G401.6 (cell line): ENCODE measurements around the gene CHST14.

Source experiments
- FAIRE-seq: peaks from 2 replicates; lab custom pipeline; 2012; peaks lifted over from hg19 to GRCh38; lab: Jason Lieb, UNC

Gene CHST14

DNA sequence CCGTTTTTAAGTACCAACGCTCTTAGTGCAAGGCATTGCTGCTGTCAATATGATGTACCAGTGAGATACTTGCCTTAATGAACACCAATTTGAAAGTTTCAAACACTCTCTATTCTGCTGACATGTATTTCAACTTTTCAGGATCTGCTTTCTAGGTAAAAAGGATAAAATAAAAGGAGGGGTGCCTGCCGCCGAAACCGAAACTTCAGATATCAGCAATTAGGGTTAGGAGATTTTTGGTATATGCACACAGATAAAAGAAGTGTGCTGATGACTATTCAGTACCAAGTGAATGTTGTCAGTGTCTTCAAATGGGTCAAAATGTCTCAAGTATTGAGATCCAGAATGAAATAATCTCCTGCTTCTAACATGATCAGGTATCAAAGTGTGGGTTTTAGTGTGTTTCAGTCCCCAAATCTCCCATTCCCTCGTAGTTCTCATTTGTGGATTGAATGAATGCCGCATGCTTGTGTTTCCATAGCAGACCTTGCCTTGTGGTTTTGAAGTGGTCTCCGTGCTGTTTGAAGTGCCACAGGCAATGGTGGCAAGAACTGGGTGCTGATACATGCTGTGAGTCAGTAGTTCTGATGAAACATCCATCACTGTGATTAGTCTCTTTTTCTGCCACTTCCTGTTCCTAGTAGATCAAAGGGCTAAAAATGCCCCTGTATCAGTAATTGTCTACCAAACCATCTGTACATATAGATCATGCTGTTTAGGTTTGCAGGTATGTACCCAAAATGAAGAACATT is 22.5 kb downstream of the CHST14 start:
- FAIRE-seq: no peak

DNA sequence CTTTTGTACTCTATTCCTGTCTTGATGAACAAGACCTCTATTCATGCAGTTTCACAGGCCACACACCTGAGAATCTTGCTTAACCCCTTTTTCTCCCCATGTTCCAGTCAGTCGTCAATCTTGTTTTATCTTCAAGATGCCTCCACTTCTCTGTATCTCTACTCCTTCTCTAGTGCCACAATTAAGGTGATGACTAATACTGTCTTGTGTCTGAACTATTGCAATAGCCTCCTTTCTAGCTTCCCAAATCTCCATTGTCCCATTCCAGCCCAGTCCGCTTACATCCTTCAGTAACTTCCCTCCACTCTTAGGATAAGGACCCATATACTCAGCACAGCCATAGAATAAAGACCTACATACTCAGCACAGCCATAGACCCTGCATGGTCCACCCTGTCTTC is 24.7 kb downstream of the CHST14 start:
- FAIRE-seq: no peak

DNA sequence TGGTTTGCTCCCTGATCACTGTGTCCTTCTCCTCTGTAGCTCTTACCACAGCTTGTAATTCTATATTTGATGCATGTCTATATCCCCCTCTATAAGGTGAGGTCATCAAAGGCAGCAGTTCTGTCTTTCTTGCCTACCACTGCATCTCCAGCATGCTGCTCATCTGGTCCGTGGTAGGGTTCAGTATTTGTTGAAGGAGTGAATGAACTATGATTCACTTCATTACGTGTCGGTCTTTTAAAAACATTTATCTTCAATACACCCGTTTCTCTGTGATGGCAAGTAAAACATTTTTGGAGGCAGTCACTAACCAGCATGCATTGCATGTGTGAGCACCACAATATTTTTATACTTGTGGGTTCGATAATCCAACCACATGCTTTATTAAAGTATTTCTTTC is 27.6 kb downstream of the CHST14 start:
- FAIRE-seq: no peak

DNA sequence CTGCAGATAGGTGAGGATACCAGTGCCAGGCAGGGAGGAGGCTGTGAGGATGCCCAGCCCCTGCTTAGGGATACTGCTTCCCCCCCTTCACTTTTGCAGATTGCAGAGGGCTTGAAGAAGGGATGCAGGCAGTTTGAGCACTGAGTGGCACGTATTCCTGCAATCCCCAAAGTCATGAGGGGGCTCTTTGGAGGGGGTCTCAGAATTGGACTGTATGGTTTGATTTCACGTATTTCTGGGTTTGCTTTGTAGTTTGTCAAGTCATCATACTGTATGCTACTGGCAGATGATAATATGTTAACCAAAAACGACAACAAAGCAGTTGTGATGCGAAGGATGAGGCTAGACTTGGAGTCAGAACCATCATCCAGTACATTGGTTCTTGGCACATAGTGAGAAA is 28.1 kb downstream of the CHST14 start:
- FAIRE-seq: no peak

DNA sequence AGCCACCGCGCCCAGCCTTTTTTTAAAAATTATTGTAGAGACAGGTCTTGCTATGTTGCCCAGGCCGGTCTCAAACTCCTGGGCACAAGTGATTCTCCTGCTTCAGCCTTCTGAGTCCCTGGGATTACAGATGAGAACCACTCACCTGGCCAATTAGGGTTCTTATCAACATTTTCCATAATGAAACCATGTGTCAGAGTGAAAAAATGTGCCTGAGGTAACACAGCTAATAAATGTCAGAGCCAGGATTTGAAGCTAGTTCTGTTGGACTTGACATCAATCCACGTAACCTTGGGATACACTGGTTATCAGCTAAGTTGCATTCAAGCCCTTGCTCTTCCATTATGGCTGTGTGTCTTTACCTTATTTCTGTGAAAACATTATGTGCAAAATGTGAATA is 29.1 kb downstream of the CHST14 start:
- no peak for FAIRE-seq

DNA sequence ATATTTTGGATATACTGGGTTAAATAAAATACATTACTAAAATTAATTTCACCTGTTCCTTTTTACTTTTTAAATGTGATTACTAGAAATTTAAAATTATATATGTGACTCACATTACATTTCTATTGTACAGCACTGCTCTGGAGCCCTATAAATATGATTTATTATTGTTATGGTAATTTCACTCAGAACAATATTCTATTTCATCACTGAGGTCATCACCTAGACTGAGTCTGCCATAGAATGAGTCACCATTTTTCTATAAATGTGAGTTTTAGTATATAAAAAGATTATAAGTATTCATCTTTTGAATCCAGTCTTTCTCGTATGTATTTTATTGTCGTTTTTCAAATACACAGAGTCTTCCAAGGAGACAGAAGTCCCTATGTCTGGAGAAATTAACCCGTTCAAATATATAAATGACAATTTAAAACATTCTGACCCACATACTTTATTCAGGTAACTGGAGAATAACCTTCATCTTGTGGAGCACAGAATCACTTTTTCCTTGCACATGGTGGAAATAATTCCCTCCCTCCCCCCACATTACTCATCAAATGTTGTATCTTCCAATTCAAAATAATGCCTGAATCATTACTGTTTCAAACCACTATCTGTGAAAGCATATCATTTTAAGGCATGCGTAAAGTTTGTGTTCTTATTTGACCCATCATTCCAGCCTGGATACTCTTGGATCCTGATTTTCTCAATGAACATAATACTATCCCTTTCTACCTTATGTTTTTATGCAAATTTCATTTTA is 30.0 kb downstream of the CHST14 start:
- no peak for FAIRE-seq

DNA sequence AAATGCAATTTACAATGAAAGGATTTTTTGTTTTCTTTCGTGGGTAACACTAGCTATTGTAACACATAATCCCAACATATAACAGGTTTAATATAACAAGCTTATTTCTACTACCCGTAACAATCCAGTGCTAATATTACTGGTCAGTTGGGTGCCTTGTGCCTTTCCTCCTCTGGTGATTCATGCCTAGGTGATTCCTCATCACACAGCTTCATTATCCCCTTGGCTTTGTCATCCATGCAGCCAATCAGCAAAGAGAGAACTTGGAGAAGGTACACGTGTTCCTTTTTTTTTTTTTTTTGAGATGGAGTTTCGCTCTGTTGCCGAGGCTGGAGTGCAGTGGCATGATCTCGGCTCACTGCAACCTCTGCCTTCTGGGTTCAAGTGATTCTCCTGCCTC is 30.7 kb downstream of the CHST14 start:
- FAIRE-seq: no peak

DNA sequence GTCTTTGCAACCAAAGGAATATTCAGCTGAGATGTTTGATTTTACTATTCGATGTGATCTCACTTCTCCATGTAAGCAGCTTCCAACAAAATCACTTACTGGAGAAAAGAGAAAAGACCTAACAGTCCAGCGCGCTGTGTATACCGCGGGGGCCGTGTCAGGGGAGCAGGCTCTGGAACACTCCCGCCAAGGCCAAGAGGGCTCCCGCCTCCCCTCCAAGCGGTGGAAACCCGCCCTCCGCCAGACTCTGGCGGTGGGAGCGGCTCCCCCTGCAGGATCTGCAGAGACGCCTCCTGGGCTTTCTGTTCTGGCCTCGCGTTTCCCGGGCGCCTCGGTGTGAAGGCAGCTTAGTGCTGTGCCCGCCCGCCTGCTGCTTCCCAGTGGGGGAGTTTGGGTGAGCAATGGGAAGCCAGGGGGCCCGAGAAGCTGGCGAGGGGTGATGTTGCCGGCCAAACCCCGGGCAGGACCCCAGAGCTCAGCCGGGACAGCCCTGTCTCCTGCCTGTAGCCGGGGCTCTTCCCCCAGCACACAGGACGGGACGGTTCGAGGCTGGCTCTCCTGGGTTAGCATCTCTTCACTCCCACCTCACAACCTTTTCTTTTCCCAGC is 36.3 kb downstream of the CHST14 start:
- peak; percentile 64 for FAIRE-seq

DNA sequence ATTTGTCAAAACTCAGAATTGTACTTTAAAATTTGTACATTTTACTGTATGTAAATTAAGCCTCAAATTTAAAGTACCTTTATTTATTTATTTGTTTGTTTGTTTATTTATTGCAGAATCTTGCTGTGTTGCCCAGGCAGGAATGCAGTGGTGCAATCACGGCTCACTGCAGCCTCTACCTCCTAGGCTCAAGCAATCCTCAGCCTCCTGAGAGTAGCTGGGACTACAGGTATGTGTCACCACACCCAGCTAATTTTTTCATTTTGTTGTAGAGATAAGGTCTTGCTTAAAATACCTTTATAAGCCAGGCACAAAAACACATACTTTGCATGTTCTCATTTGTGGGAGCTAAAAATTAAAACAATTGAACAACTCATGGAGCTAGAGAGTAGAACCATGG is 37.4 kb downstream of the CHST14 start:
- FAIRE-seq: no peak

DNA sequence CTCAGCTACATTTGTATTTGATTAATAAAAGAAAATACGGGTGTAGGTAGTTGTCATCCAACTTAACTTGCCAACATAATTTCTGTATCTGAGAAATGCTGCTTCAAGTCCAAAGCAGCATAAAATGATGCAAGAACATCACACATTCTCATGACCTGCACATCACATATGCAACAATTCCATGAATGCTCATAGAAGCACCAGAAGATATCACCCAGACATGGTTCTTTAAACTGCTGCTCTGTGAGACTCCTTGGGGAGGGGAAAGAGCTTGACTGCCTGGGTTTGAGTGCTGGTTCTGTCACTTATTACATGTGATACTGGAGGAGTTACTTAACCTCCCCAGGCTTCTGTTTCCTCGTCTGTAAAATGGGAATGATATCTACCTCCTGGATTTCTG is 39.4 kb downstream of the CHST14 start:
- no peak for FAIRE-seq

DNA sequence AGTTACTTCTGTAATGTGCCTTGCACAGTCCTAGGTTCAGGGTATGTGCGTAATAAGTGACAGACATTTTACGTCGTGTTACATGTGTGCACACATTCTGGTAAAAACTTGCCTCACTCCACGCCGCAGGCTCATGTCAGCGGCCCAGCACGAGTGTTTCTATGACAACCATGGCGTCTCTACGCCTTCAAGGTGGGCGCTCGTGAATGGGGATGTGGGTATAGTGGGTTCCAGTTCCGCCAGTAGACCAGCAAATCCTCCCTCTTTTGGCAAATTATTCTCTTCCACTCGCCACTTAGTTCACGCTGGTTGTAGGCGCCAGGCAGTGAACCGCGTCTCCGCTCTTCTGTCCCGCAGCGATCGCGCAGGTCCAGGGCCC is 40.3 kb downstream of the CHST14 start:
- no peak for FAIRE-seq

DNA sequence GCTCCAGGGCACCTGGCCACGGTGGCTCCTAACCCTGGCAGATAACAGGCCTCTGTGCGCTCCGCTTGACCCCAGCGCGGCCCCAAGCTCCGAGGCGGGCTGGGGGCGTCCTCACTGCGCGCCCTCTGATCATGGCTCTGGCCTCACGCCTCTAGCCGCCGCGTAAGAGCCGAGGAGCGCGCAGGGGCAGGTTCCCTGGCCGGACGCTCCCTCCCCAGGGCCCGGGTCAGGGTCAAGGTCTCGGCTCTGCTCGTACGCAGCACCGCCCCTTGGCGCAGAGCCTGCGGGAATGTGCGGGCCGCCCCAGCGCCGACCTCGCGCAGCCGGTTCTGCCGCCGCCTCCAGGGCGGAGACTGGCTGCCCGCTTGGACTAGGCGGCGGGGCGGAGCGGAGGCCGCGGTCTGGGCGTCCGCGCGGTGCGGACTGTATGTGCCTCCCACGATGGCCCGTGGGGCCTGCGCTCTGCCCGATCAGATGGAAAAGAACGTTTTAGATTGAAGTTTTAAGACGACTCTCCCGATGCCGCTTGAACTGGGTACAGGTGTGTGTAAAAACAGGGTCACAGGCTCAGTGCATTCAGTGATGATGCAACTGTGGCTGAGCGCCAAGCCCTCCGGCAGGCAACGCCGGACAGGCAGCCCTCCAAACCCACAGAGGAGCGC is 40.8 kb downstream of the CHST14 start:
- no peak for FAIRE-seq

DNA sequence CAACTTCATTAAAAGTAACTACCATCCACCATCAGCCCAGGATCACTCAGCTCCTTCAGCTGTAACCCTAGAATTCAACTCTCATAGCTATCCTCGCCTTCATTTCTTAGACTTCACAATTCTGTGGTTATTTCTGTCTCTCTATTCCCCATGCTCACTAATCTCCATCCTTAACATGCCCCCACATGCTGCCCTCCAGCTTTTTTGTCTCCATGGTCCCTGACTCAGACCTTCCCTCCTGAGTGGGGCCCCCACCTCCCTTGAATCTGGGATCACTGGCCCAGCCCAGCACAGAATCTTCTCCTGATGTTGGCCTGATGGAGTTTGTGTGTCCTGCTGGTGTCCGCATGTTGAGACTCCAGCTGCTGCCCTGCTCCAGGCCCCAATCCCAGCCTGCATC is 41.7 kb downstream of the CHST14 start:
- no peak for FAIRE-seq

DNA sequence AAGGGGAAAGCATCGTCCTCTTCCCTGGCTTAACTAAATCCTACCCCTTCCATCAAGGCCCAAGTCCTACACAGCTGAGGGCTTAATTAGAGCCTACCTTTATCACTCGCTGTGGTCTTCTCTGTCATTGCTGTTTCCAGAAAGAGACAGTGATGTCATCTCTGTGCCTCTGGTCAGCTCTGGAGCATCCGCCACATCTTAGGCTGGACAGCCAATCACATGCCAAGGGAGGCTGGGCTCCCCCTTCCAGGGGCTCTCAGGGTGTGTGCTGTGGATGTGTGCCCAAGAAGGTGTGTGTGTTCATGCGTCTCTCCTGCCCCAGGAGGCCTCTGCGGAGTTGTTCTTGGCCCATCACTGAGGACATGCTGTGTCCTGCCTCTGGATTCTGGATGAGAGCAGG is 42.8 kb downstream of the CHST14 start:
- no peak for FAIRE-seq

DNA sequence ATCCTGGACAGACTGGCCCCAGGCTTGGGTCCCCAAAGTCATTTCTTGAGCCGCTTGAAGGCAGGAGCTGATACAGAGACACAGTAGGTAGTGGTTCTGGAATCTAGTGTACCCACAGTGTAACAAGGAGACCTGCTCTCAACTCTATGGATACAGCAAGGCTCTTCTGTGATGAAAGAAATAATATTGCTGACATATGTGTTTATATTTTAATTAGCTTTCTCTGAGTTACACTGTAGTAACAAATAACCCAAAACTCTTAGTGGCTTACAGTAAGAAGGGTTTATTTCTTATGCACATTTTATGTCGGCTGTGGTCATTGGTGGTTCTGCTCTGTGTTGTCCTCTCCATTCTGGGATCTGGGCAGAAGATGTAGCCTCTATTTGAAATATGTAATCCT is 45.5 kb downstream of the CHST14 start:
- FAIRE-seq: no peak
